ENCODE measurements around the gene P2RY8. TPM values are rescaled to one million over a fixed set of nuclear protein-coding genes. Genes with fewer than 3 reads are reported as not detected.
"Not testable (repeated sequence)": the region's sequence is repeated elsewhere in the genome, so short reads cannot be mapped to it uniquely, and the experiment has no call there.

The P2RY8 gene
- total RNA-seq, 1 donor, result not detected

- DNase-seq (ENCODE audit: insufficient read length, low spot score, missing footprints), result no peak
- Histone ChIP-seq H3K4me3 (ENCODE audit: insufficient read depth, low read length) (no peak overlapping the region), H4K20me1 (ENCODE audit: insufficient read depth, low read length) (no peaks in the 10 kb centered on the region), H2AFZ (ENCODE audit: low read length) (peak overlapping the region; percentile 44), H3K27ac (ENCODE audit: low read depth, low read length) (no peak overlapping the region), H3K27me3 (ENCODE audit: insufficient read depth, low read length) (no peaks in the 10 kb centered on the region), H3K36me3 (ENCODE audit: insufficient read depth, low read length) (no peaks in the 10 kb centered on the region), H3K4me2 (ENCODE audit: insufficient read depth, low read length) (no peak overlapping the region), H3K4me1 (ENCODE audit: insufficient read depth, low read length) (no peaks in the 10 kb centered on the region), H3K79me2 (ENCODE audit: insufficient read depth, low read length) (no peaks in the 10 kb centered on the region), H3K9me3 (ENCODE audit: low read depth, low read length) (no peaks in the 10 kb centered on the region)
- no peak for TF ChIP-seq CTCF (IDR thresholded peaks at IDR 0.05; ENCODE audit: extremely low read depth, low read depth, low read length)
Measured at GRCh38 chrX:1486177-1486576, 50.8 kb downstream of the P2RY8 start.

GRCh38 chrX:1485033-1485432 lies 52.0 kb downstream of the P2RY8 start:
- H3K27ac ChIP-seq (ENCODE audit: low read depth, low read length), result no peak overlapping the region
- no peaks in the 10 kb centered on the region for H3K36me3 ChIP-seq (ENCODE audit: insufficient read depth, low read length)
- no peaks in the 10 kb centered on the region for H3K79me2 ChIP-seq (ENCODE audit: insufficient read depth, low read length)
- no peak for TF ChIP-seq CTCF (IDR thresholded peaks at IDR 0.05; ENCODE audit: extremely low read depth, low read depth, low read length)
- no peak overlapping the region for H2AFZ ChIP-seq (ENCODE audit: low read length)
- no peaks in the 10 kb centered on the region for H3K4me1 ChIP-seq (ENCODE audit: insufficient read depth, low read length)
- H3K4me3 ChIP-seq (ENCODE audit: insufficient read depth, low read length), result no peak overlapping the region
- H3K27me3 ChIP-seq (ENCODE audit: insufficient read depth, low read length), result no peaks in the 10 kb centered on the region
- H3K9me3 ChIP-seq (ENCODE audit: low read depth, low read length), result no peaks in the 10 kb centered on the region
- no peak for DNase-seq (ENCODE audit: insufficient read length, low spot score, missing footprints)
- no peak overlapping the region for H3K4me2 ChIP-seq (ENCODE audit: insufficient read depth, low read length)
- no peaks in the 10 kb centered on the region for H4K20me1 ChIP-seq (ENCODE audit: insufficient read depth, low read length)

GRCh38 chrX:1484638-1485019 lies 52.4 kb downstream of the P2RY8 start:
- no peak for TF ChIP-seq CTCF (IDR thresholded peaks at IDR 0.05; ENCODE audit: extremely low read depth, low read depth, low read length)
- Histone ChIP-seq H4K20me1 (ENCODE audit: insufficient read depth, low read length) (no peaks in the 10 kb centered on the region), H3K27ac (ENCODE audit: low read depth, low read length) (no peak overlapping the region), H3K79me2 (ENCODE audit: insufficient read depth, low read length) (no peaks in the 10 kb centered on the region), H3K4me1 (ENCODE audit: insufficient read depth, low read length) (no peaks in the 10 kb centered on the region), H2AFZ (ENCODE audit: low read length) (no peak overlapping the region), H3K36me3 (ENCODE audit: insufficient read depth, low read length) (no peaks in the 10 kb centered on the region), H3K4me2 (ENCODE audit: insufficient read depth, low read length) (no peak overlapping the region), H3K27me3 (ENCODE audit: insufficient read depth, low read length) (no peaks in the 10 kb centered on the region), H3K4me3 (ENCODE audit: insufficient read depth, low read length) (no peak overlapping the region), H3K9me3 (ENCODE audit: low read depth, low read length) (no peaks in the 10 kb centered on the region)
- DNase-seq (ENCODE audit: insufficient read length, low spot score, missing footprints), result no peak

- no peaks in the 10 kb centered on the region for H3K4me1 ChIP-seq (ENCODE audit: insufficient read depth, low read length)
- H3K9me3 ChIP-seq (ENCODE audit: low read depth, low read length), result no peaks in the 10 kb centered on the region
- no peak for TF ChIP-seq CTCF (IDR thresholded peaks at IDR 0.05; ENCODE audit: extremely low read depth, low read depth, low read length)
- no peaks in the 10 kb centered on the region for H3K79me2 ChIP-seq (ENCODE audit: insufficient read depth, low read length)
- H3K4me3 ChIP-seq (ENCODE audit: insufficient read depth, low read length), result no peak overlapping the region
- no peaks in the 10 kb centered on the region for H3K27me3 ChIP-seq (ENCODE audit: insufficient read depth, low read length)
- no peak overlapping the region for H2AFZ ChIP-seq (ENCODE audit: low read length)
- no peak for DNase-seq (ENCODE audit: insufficient read length, low spot score, missing footprints)
- no peak overlapping the region for H3K27ac ChIP-seq (ENCODE audit: low read depth, low read length)
- H4K20me1 ChIP-seq (ENCODE audit: insufficient read depth, low read length), result no peaks in the 10 kb centered on the region
- no peaks in the 10 kb centered on the region for H3K36me3 ChIP-seq (ENCODE audit: insufficient read depth, low read length)
- no peak overlapping the region for H3K4me2 ChIP-seq (ENCODE audit: insufficient read depth, low read length)
Measured at GRCh38 chrX:1483843-1484637, 52.9 kb downstream of the P2RY8 start.

- not testable (repeated sequence) for H3K9me3 ChIP-seq (ENCODE audit: low read depth, low read length); H3K4me1 ChIP-seq (ENCODE audit: insufficient read depth, low read length); DNase-seq (ENCODE audit: insufficient read length, low spot score, missing footprints); H3K27ac ChIP-seq (ENCODE audit: low read depth, low read length); H3K79me2 ChIP-seq (ENCODE audit: insufficient read depth, low read length); H3K4me3 ChIP-seq (ENCODE audit: insufficient read depth, low read length); H4K20me1 ChIP-seq (ENCODE audit: insufficient read depth, low read length); H3K4me2 ChIP-seq (ENCODE audit: insufficient read depth, low read length); H3K36me3 ChIP-seq (ENCODE audit: insufficient read depth, low read length); H3K27me3 ChIP-seq (ENCODE audit: insufficient read depth, low read length)
- peak overlapping the region; percentile 5 for H2AFZ ChIP-seq (ENCODE audit: low read length)
Measured at GRCh38 chrX:1482530-1482928, 54.5 kb downstream of the P2RY8 start.
